ENCODE results near the gene CD164L2.
"Not testable (repeated sequence)": the region's sequence is repeated elsewhere in the genome, so short reads cannot be mapped to it uniquely, and the experiment has no call there.

CD164L2 gene

DNA sequence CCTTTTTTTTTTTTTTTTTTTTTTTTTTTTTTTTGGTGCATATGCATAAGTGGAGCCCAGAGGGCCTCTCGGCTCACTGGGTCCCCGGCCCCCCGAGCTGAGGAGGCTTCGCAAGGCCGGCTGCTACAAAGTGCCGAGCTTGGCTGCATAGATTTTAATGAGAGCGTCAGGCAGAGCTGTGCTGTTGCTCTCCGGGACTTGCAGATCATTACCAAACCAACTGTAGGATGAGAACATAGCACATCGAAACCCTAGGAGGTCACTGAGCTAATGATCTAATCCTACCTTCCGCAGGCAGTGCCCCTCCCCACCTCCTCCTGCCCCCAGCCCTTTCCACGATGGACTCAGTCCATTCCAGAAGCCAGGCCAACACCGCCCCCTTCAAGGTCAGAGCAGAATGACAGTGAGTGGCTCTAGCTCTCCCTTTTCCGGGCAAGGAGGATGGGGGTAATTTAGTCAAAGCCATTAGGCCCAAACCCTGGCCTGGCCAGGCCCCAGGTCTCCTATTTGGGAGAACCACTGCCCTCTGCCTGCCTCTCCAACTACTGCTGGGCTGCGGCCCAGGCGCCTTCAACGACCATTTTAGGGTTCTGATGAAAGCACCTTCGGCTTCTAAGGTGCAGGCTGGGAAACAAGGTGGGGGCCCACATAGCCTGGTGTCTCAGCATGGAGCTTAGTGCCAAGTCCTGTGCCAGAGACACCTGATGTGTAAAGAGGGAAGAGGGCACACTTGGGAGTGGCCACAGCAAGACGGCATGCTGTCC, 22.6 kb upstream of the CD164L2 start:
- not testable (repeated sequence) for DNase-seq (ENCODE audit: low read depth in 4 of 4, low spot score in 1 of 4)

DNA sequence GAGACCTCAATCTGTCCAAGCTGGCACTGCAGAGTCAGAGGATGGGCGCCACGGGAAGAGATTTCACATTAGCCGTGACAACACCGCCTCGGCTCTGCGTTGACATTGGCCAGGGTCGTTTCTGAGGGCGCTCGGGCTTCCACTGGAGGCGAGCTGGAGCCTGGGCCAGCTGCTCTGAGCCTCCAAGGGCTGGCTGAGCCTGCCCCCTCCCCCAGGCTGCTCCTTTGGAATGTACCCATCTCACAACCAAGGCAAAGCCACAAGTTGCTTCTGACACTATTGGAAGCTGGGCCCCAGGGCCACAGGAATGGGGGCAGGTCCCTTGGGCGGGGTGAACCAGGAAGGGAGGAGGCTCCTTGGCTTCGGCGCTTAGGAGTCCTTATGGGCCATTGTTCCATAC, 21.9 kb upstream of the CD164L2 start:
- DNase-seq (ENCODE audit: low read depth in 4 of 4, low spot score in 1 of 4): no peak

DNA sequence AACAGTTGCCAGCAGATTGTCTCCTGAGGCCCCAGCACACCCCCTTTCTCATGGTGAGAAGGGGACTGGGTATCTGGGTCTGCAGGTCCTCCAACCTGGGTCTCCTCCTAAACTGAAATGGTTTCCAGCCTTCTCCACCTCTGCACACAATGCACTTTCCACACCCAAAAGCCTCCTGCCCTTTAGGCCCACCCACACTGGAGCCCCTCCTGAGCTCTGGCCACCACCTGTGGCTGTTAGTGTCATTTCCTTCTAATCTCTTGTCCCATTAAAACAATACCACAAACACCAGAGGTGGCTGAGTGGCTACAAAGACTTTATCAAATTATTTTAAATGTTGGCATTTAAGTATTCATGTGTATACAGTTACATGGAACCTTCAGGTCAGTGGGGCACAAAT, 20.8 kb upstream of the CD164L2 start:
- no peak for DNase-seq (ENCODE audit: low read depth in 4 of 4, low spot score in 1 of 4)

DNA sequence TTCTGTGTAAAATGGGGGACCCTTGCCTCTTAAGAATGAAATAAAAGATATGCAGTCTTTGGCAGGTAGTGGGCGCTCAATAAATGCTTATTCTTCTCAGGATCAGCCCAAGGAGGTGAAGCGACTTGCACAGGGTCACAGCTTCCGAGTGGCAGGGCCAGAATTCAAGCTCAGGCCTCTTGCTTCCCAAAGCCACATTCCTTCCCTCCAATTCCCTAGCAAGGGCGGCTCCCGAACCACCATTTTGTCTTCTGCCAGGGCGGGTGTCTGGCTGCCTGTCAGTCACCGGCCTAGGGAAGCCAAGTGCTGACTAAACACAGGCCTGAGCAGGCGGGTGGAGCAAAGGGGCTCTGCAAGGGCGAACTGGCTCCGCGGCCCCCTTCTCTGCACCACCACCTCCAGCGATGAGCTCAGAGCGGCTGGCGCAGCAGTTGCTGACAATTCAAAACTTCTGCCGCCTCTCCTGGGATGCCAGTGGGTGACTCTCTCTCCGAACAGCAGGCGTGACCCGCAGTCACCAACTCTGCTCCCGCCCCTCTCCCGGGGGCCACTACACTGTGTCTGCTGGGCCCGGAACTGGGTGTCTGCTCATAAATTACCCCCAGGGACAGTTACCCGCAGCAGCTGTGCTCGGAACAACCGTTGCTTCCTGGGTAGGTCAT, 20.1 kb upstream of the CD164L2 start:
- no peak for DNase-seq (ENCODE audit: low read depth in 4 of 4, low spot score in 1 of 4)

DNA sequence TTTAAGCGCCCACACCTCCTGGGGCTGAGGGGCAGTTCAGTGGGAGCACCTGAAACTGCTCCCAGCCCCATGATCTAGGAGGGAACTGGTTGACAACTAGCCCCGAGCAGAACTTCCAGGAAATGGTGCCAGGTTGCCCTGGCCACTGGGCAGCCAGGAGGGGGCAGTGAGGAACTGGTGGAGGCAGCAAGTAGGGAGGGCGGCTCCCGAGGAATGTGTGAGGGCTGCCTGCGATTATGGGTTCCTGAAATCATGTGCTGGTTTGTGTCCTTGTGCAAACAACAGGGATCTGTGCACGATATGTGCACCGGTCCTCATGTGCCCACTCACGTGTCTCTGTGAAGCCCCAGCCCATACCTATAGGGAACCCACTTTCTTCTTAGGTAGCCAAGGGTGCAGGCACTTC, 19.2 kb upstream of the CD164L2 start:
- no peak for DNase-seq (ENCODE audit: low read depth in 4 of 4, low spot score in 1 of 4)

DNA sequence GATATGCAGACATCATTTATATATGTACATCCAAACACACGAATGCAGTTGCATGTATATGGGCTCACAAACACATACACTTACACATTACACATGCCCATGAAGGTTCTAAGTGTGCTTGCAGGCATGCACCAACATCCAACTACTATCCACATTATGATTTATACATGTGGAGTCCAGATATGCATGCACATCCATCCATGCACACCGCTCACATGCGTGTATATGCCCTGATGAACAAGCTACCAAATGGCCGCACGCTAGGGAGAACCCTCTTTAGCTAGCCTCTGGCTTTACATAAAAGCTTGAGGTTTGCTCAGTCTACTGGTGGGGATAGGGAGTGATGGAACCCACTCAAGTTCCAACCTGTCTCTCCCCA, 17.8 kb upstream of the CD164L2 start:
- DNase-seq (ENCODE audit: low read depth in 4 of 4, low spot score in 1 of 4): no peak

DNA sequence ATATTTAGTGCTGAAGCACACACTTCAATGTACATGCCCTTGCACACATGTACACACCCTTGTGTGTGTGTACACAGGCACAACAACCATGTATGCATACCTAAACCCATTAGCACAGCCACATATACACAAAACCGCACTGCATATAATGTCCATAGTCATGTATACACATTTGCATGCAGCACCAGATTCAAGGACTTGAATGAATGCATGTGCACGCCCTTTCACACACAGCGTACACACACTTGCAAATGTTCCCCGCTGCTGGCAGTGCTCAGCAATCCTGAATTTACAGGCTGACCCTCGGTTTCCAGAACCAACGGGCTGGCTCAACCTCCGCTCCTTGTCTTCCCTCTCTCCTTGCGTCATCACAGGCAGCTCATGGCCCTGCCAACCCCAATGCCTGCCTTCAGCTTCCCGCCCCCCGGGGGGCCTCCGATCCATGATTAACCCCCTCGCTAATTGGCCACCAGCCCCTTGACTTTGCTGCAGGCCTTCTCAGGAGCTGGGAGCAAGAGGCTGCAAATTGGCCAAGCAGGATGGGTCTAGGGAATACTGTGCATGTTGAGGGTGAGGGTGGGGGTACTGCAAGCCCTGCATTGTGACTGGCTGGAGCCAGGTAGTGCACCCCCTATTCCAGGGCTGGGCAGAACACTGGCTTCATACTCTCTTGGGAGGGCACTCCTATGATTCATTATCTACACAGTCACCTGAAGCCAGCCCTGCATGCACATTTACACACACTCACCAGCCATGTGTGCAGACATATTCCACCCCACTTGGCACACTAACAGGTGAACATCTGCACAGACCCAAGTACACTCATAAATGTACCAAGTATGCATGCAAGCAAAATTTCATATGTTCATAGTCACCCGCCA, 17.2 kb upstream of the CD164L2 start:
- DNase-seq (ENCODE audit: low read depth in 4 of 4, low spot score in 1 of 4): no peak

DNA sequence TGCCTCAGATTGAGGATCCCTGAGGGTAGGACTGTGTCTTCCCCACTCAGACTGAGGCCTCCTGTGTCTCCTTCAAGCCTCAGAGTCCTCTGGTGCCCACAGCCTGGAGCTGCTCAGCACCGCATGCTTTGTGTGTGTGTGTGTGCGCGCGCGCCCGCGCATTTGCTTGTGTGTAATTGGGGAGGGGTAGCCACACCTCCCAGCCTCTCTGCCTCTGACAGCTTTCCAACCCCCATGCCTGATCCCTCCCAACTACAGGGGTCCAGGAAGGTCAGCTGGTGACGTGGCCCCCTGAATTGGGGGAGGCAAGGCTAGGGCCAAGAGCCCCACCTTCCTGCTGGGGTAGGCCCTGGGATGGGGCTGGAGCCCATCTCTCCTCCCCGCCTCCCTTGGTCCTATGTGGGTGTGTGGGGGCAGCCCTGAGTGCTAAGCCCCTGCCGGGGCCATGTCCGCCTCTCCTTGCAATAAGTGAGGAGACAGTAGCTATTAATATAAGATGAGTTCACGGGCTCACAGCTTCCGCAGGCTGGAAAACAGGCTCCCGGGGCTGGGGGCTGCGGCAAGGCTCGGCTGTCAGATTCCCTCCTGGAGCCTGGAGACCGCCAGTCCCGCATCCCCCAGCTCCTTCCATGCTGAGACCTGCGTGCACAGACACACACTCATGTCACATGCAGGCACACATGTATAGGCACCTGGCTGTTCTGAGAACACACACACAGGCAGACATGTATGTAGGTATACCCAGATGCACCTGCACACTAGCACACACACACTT, 16.3 kb upstream of the CD164L2 start:
- DNase-seq (ENCODE audit: low read depth in 4 of 4, low spot score in 1 of 4): no peak

DNA sequence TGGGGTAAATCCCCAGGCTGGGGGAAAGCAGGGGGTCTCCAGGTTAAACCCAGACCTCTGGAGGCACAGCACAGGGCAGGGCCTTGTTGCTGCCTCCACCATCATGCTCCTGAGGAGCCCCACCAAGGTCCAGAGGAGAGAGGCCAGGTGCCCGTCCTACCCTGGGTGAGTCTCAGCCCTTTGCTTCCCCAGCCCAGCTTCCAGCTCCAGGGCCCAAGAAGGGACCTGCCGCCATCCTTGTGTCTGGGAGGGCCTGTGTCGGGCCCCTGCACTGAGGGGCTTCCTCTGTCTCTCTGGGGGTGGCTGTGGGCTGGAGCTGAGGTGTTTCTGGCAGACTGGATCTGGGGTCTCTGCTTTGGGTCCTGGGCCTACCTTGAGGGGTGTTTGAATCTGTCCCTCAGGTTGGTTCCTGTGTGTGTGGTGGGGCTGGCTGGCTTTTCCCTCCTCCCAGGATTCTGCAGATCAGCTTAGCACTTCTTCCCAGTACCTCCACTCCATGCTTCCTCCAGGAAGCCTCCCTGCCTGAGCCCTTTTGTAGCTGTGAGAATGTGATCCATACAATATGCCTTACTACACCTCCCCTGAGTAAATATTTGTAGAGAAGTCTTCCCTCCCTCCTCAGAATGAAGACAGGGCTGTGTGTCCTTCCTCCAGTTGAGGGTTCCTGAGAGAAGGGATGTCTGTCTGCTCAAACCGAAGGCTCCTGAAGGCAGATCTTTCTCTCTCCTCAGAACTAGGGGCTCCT, 15.4 kb upstream of the CD164L2 start:
- DNase-seq (ENCODE audit: low read depth in 4 of 4, low spot score in 1 of 4): no peak

DNA sequence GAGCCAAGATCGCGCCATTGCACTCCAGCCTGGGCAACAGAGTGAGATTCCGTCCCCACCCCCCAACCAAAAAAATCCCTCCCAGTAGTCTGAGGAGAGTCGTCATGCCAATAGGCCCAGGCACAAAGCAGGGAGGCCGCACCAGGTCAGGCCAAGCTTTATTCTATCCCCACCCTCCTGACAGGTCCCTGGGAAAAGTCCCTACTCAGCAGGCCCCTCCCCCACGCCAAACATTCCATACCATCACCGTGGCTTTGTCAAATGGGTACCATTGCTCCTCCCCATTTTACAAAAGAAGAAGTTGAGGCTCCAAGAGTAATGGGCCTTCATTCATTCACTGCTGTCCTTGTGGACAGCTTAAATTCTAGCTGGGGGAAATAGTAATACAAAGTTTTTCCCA, 14.6 kb upstream of the CD164L2 start:
- no peak for DNase-seq (ENCODE audit: low read depth in 4 of 4, low spot score in 1 of 4)

DNA sequence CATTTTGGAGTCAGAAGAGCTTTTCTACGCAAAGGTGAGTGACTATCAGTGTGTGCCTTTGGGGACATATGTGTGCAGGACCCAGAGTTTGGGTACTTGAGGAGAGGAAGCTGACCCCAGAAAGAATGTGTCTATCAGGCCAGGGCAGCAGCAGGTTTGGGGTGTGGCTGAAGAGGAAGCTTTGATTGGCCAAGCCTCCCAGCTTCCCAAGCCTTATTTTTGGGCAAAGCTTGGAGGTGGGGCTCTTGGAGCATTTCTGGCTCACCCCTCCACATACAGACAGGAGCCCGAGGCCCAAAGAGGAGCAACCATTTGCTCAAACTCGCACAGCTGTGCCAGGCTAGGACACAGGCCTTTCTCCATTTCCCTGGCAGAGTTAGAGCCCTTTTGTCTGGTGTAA, 14.0 kb upstream of the CD164L2 start:
- DNase-seq (ENCODE audit: low read depth in 4 of 4, low spot score in 1 of 4): no peak

DNA sequence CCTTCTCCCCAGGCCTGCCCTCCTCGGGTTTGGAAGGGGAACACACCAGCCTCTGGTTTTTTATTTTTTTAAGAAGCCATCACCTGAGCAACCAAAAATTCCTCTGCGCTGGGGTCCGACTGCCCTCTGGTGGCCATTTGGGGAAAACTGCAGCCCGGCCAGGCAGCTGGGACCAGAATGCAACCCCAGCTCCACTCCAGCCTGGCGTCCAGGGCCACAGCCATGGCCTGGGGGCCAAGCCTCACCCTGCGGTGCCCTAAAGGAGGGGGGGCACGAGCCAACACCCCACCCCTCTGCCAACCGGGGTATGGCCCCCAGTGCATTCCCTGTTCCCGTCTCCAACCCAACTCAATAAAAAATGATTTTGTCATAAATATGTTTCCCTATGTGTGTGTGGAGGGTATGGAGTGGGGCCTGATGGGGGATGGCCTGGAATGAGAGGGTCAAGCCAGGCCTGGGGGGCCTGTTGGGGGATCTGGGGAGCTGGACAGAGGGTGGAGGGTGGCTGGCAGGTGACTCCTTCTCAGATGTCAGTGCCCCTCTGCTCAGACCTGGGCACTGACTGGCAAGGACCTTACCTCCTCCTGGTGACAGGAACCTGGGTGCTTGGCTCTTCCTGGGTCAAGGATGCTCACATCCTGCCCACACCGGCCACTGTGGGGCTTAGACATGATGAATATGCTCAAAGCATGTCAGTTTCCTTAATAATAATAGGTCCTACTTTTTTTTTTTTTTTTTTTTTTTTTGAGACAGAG, 12.5 kb upstream of the CD164L2 start:
- DNase-seq (ENCODE audit: low read depth in 4 of 4, low spot score in 1 of 4): peak; percentile 47 to 62 (median 56)

DNA sequence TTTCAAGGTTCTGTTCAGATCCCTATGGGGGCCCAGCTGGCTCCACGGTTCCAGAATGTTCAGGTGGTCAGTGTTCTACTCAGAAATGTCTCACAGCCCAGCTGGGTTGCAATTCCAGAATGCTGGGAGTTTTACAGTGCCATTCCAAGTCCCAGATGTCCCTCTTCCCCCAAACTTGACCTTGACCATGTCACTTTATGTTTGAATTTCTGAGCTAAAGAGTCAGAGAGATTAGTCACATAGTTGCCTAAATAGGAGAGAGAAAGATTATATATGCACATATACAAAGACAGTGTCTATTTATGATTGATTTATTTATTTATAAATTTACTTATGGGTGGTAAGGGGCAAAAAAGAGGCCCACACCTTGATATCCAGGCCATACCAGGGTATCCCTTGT, 11.8 kb upstream of the CD164L2 start:
- DNase-seq (ENCODE audit: low read depth in 4 of 4, low spot score in 1 of 4): no peak

DNA sequence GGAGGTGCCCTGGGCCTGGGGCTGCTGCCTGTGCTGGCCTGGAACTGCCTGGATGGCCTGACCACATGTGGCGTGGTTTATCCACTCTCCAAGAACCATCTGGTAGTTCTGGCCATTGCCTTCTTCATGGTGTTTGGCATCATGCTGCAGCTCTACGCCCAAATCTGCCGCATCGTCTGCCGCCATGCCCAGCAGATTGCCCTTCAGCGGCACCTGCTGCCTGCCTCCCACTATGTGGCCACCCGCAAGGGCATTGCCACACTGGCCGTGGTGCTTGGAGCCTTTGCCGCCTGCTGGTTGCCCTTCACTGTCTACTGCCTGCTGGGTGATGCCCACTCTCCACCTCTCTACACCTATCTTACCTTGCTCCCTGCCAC, 11.1 kb upstream of the CD164L2 start:
- DNase-seq (ENCODE audit: low read depth in 4 of 4, low spot score in 1 of 4): no peak

DNA sequence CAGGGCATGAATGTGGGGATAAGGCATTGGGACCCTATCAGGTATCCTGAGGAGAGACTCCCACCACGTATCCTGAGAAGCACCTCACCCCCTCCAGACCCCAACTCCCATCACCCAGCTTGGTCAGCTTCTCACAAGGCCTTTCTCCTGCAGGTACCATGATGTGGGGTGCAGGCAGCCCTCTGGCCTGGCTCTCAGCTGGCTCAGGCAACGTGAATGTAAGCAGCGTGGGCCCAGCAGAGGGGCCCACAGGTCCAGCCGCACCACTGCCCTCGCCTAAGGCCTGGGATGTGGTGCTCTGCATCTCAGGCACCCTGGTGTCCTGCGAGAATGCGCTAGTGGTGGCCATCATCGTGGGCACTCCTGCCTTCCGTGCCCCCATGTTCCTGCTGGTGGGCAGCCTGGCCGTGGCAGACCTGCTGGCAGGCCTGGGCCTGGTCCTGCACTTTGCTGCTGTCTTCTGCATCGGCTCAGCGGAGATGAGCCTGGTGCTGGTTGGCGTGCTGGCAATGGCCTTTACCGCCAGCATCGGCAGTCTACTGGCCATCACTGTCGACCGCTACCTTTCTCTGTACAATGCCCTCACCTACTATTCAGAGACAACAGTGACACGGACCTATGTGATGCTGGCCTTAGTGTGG, 10.6 kb upstream of the CD164L2 start:
- no peak for DNase-seq (ENCODE audit: low read depth in 4 of 4, low spot score in 1 of 4)

DNA sequence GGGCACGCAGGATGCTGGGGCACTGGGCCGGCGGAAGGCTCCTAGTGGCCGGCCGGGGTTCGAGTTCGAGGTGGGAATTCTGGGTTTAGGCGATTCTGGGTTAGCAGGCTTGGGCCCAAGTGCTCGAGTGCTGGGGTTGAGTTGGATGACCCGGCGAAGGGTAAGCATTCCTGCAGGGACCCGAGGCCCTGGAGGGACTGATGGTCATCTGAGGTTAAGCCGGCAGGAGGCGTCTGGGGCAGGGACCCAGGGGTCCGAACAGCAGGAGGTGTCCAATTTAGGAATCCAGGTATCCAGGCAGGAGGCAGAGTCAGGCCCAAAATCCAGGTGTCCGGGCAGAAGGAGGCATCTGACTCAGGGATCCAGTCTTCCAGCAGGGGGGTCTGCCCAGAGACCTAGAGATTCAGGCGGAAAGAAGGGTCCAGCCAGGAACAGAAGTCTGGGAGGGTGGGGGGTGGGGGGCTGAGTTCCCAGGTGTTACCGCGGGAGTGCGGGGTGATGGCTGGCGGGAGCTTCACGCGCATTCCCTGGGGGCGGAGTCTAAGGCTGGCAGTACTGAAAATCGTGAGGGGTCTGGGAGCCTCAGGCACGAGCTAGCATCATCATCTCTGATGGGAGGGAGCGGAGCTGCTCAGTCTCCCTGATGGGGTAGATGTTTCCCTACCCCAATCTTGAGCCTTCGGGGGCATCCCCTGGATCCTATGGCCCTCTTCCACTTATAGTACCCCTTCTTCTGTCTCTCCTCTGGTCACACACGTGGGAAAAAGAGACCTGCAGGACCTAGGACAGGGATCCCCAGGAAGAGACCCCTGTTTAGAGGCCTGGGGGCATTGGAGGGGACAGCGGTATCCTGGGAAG, 9.9 kb upstream of the CD164L2 start:
- DNase-seq (ENCODE audit: low read depth in 4 of 4, low spot score in 1 of 4): no peak

DNA sequence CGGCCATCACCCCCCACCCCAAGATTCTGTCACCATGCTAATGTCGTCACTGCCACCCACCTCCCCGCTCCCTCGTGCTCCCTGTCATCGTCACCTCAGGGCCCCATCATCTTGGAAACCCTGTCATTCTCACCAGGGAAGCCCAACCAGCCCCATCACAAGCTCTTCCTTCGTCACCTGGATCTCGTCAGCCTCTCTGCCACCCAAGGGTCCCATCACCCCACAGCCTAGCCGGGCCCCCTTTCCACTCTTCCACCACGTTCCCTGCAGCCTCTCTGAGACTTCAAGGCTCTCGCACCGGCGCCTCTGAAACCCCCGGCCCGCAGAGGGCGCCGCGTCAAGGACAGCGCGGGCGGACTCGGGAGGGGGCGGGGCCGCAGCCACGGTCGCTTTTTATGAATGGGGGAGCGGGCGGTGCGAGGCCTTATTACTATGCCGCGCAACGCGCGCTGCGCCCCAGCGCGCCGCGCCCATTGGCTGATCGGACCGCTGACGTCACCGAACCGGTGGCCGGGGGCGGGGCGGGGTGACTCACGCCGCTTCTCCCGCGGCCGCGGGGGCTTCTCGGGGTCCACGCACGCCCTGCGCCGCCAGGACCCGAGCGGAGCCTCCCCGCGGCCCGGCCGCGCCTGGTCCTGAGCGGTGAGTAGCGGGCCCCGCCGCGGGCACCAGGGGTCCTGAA, 9.1 kb upstream of the CD164L2 start, which contains the start of gene GPR3:
GPR3 (plus strand) TSS at position 527 of the 682 bp plus-strand sequence. CDS start 1,177 bp downstream, outside the sequence.
- DNase-seq (ENCODE audit: low read depth in 4 of 4, low spot score in 1 of 4): peak; percentile 77 to 93 (median 92)
